ENCODE measurements around the gene PREPL.

DNA sequence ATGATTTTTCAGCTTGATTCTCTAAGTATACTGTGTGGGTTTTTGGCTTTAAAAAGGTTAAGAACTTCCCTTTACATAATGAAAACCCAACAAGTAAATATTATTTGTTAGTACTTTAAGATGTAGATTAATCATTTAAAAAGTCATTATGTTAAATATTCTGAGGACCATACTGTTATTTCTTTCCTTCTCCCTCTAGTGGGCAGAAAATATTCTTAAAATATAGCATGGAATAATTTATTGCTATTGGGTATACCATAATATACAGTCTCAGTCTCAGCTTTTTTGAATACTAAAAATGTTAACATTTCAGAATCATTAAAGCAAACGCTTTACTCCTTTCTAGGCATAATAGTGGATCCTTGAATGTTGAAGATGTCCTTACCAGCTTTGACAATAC is 28.6 kb upstream of the PREPL start:
- TF ChIP-seq, protein P1, sequence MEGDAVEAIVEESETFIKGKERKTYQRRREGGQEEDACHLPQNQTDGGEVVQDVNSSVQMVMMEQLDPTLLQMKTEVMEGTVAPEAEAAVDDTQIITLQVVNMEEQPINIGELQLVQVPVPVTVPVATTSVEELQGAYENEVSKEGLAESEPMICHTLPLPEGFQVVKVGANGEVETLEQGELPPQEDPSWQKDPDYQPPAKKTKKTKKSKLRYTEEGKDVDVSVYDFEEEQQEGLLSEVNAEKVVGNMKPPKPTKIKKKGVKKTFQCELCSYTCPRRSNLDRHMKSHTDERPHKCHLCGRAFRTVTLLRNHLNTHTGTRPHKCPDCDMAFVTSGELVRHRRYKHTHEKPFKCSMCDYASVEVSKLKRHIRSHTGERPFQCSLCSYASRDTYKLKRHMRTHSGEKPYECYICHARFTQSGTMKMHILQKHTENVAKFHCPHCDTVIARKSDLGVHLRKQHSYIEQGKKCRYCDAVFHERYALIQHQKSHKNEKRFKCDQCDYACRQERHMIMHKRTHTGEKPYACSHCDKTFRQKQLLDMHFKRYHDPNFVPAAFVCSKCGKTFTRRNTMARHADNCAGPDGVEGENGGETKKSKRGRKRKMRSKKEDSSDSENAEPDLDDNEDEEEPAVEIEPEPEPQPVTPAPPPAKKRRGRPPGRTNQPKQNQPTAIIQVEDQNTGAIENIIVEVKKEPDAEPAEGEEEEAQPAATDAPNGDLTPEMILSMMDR (IDR thresholded peaks at IDR 0.05; ENCODE audit: low read depth, low read length) = peak; percentile 29
- TF ChIP-seq EZH2phosphoT487 (IDR thresholded peaks at IDR 0.05; ENCODE audit: low read depth) = no peak
